CD8-positive, alpha-beta memory T cell (primary cell): ENCODE data around the gene MUCL1. TPM values are rescaled to one million over a fixed set of nuclear protein-coding genes. Genes with fewer than 3 reads are reported as not detected.

ENCODE experiments used
- CTCF ChIA-PET: fragments of 350-600 bp; sonication (Branson Sonifier 250); formaldehyde crosslinking; loops from one replicate; lab custom pipeline; 2021; ENCODE audit warnings: antibody characterized with exemption; lab: Charles Lee
- POLR2A ChIA-PET: fragments of 350-600 bp; sonication (Branson Sonifier 250); formaldehyde crosslinking; loops from one replicate; lab custom pipeline; 2021; ENCODE audit warnings: antibody characterized with exemption; lab: Charles Lee
- DNase-seq, 5 donors: peaks; one replicate each; pipeline versions ENCODE4 v3.0.0 to v3.0.0-alpha.2; 2020 to 2022; ENCODE audit warnings: mixed read lengths in 1 of 5
- H3K27ac ChIP-seq: one replicate; pipeline ENCODE4 v1.7.0; 2013; ENCODE audit warnings: low read depth, mild to moderate bottlenecking, low read length, moderate library complexity
- H3K27me3 ChIP-seq: 2 replicates; pipeline ENCODE4 v1.7.0; 2013; ENCODE audit warnings: low read length, mild to moderate bottlenecking; ENCODE audit not compliant: insufficient read depth, poor library complexity, severe bottlenecking
- H3K36me3 ChIP-seq: 2 replicates; pipeline ENCODE4 v1.7.0; 2013; ENCODE audit warnings: mild to moderate bottlenecking, low read length, moderate library complexity; ENCODE audit not compliant: insufficient read depth
- H3K4me1 ChIP-seq: 2 replicates; pipeline ENCODE4 v1.7.0; 2013; ENCODE audit warnings: mild to moderate bottlenecking, low read length, moderate library complexity; ENCODE audit not compliant: insufficient read depth
- H3K4me3 ChIP-seq: 2 replicates; pipeline ENCODE4 v1.7.0; 2013; ENCODE audit warnings: mild to moderate bottlenecking, low read length
- H3K9me3 ChIP-seq: 2 replicates; pipeline ENCODE4 v1.7.0; 2013; ENCODE audit warnings: mild to moderate bottlenecking, low read length
- H3K27ac Mint-ChIP-seq, 8 donors: one replicate each; pipeline ENCODE4 v1.8.0; 2020 to 2021; ENCODE audit warnings: mixed read lengths in 8 of 8, mild to moderate bottlenecking in 6 of 8, inconsistent platforms in 3 of 8, moderate library complexity in 3 of 8
- H3K27me3 Mint-ChIP-seq, 2 donors: one replicate each; pipeline ENCODE4 v1.8.0; 2020 to 2021; ENCODE audit warnings: mixed read lengths in 2 of 2, mild to moderate bottlenecking in 1 of 2, moderate library complexity in 1 of 2
- H3K36me3 Mint-ChIP-seq, 3 donors: one replicate each; pipeline ENCODE4 v1.8.0; 2020 to 2021; ENCODE audit warnings: mixed read lengths in 3 of 3, inconsistent platforms in 1 of 3, mild to moderate bottlenecking in 1 of 3
- H3K4me1 Mint-ChIP-seq, 3 donors: one replicate each; pipeline ENCODE4 v1.8.0; 2020 to 2021; ENCODE audit warnings: mixed read lengths in 3 of 3, inconsistent platforms in 1 of 3, mild to moderate bottlenecking in 1 of 3
- H3K4me3 Mint-ChIP-seq, 7 donors: one replicate each; pipeline ENCODE4 v1.8.0; 2020 to 2021; ENCODE audit warnings: mixed read lengths in 7 of 7, mild to moderate bottlenecking in 6 of 7, moderate library complexity in 4 of 7, inconsistent platforms in 2 of 7
- H3K9me3 Mint-ChIP-seq, 5 donors: one replicate each; pipeline ENCODE4 v1.8.0; 2020 to 2022; ENCODE audit warnings: mixed read lengths in 5 of 5, mild to moderate bottlenecking in 3 of 5, moderate library complexity in 2 of 5, inconsistent platforms in 1 of 5
- polyA plus RNA-seq: library from polyadenylated mRNA; unstranded; fragments of 300-500 nt; fragmentation: Illumina TruSeq; gene quantifications from one replicate; pipeline ENCODE4 v1.2.3, GENCODE V29; 2021
- total RNA-seq, 2 experiments: library from RNA; stranded (reverse); gene quantifications; one replicate each; pipeline ENCODE4 v1.2.3, GENCODE V29; 2021

MUCL1 gene
- total and polyA plus RNA-seq, 3 experiments from 2014 or later: not detected

DNA sequence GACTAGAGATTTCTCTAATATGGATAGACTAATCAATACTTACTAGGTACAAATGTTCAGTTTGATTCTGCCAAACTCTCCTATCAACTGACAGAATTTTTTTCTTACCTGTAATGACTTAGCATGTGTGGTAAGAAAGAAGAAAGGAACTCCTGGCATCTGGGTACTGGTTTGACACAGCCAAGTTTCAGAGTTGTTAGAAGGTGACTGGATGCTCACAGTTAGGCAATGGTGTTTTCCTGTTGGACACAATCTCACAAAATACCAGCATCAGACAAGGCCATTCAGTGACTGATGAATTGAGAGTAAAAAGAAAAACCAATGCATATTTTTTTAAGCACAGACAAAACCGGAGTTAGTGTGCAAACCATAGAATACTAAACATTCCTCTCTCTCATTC lies 4.2 kb downstream of the MUCL1 start:
- no peaks in the 10 kb centered on the region for H3K27me3 ChIP-seq
- H3K36me3 ChIP-seq: no peaks in the 10 kb centered on the region
- POLR2A ChIA-PET: no interaction called here
- Mint-ChIP-seq H3K36me3 (no peaks in the 10 kb centered on the region), H3K4me3 (no peak overlapping the region), H3K9me3 (no peaks in the 10 kb centered on the region), H3K4me1 (peaks cover 0 to 4% (median 2%) of the 10 kb centered on the region in 3 donors), H3K27ac (no peak overlapping the region), H3K27me3 (peaks cover 8 to 30% of the 10 kb centered on the region in 2 donors)
- CTCF ChIA-PET: no interaction called here
- H3K27ac ChIP-seq: no peak overlapping the region
- no peaks in the 10 kb centered on the region for H3K4me1 ChIP-seq
- no peak for DNase-seq
- no peak overlapping the region for H3K4me3 ChIP-seq
- no peaks in the 10 kb centered on the region for H3K9me3 ChIP-seq

DNA sequence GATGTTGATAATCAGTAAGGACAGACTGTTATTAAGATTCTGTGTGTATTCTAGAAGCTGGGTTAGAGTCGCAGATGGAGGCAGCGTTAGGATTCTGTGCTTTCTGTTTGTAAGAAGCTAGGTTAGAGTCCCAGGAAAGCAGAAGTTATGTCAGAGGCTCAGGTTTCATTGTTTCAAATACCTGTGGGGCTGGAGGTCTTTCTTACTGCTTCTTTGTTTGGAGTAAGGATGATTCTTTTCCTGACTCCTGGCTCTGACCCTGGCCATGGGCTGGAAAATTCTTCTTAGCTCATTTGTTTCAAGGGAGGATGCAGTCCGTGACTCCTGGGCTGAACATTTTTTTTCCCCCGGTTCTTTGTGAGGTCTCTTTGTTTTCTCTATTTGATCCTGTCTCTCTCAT lies 5.2 kb downstream of the MUCL1 start:
- H3K4me1 Mint-ChIP-seq: no peaks in the 10 kb centered on the region
- CTCF ChIA-PET: no interaction called here
- H3K4me3 ChIP-seq: no peak overlapping the region
- no peak overlapping the region for H3K27ac ChIP-seq
- peaks cover 8 to 34% of the 10 kb centered on the region in 2 donors for H3K27me3 Mint-ChIP-seq
- no peaks in the 10 kb centered on the region for H3K9me3 Mint-ChIP-seq
- DNase-seq: no peak
- H3K27me3 ChIP-seq: no peaks in the 10 kb centered on the region
- POLR2A ChIA-PET: no interaction called here
- H3K4me1 ChIP-seq: no peaks in the 10 kb centered on the region
- no peaks in the 10 kb centered on the region for H3K9me3 ChIP-seq
- H3K27ac Mint-ChIP-seq: no peak overlapping the region
- no peaks in the 10 kb centered on the region for H3K36me3 ChIP-seq
- no peak overlapping the region for H3K4me3 Mint-ChIP-seq
- no peaks in the 10 kb centered on the region for H3K36me3 Mint-ChIP-seq

DNA sequence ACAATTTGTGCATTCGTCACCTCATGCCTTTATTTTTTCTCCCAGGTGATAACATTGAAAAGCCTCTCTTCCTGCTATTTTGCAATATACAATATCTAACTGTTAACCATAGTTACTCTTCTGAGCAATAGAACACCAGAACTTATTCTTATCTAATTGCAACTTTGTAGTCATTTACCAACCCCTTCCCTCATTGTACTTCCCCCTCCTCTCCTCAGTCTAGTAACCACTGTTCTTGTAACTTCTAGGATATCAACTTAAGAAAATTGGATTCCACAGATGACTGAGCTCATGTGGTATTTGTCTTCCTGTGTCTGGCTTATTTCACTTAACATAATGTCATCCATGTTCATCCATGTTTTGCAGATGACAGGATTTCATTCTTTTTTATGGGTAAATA lies 7.6 kb downstream of the MUCL1 start:
- no peaks in the 10 kb centered on the region for H3K36me3 Mint-ChIP-seq
- Histone ChIP-seq H3K4me1 (no peaks in the 10 kb centered on the region), H3K27me3 (no peaks in the 10 kb centered on the region), H3K27ac (no peak overlapping the region), H3K36me3 (no peaks in the 10 kb centered on the region), H3K9me3 (no peaks in the 10 kb centered on the region), H3K4me3 (no peak overlapping the region)
- H3K4me3 Mint-ChIP-seq: no peak overlapping the region
- no peaks in the 10 kb centered on the region for H3K9me3 Mint-ChIP-seq
- H3K4me1 Mint-ChIP-seq: no peaks in the 10 kb centered on the region
- ChIA-PET POLR2A (no interaction called here), CTCF (no interaction called here)
- no peak overlapping the region for H3K27ac Mint-ChIP-seq
- H3K27me3 Mint-ChIP-seq: peaks cover 13 to 52% of the 10 kb centered on the region in 2 donors
- no peak for DNase-seq

DNA sequence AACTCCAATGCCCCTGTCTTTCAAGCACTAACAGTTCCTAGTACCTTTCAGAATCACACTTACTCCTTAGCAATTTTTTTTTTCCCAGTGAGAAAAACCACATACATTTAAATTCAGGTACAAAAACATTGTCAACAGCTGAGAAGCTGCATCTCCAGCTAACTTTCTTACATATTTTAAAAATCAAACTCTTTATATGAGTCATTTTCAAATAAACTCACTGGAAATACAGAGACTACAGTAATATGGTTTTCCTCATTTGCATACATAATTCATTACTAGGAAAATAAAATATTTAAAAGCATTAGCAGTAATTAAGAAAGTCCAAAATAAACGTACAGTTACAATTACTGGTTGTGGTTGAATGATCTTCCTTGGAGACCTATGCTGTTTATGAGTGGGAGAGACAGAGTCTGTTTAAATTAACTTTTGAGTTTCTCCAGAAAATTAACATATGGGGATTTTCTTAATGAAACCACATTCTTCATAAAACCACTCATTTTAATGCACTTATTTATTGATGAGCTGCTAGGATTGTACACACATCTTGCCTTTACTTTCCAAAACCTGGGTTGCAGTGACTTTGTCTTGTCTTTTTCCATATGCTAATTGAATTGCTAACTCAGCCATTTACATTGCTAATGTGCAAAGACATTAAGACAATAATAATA lies 9.8 kb downstream of the MUCL1 start:
- DNase-seq: no peak
- Histone ChIP-seq H3K4me3 (no peak overlapping the region), H3K9me3 (no peaks in the 10 kb centered on the region), H3K27ac (no peak overlapping the region), H3K36me3 (no peaks in the 10 kb centered on the region), H3K27me3 (no peaks in the 10 kb centered on the region), H3K4me1 (no peaks in the 10 kb centered on the region)
- peaks cover 0 to 2% (median 0%) of the 10 kb centered on the region in 5 donors for H3K9me3 Mint-ChIP-seq
- no peaks in the 10 kb centered on the region for H3K36me3 Mint-ChIP-seq
- H3K4me1 Mint-ChIP-seq: no peaks in the 10 kb centered on the region
- ChIA-PET CTCF (interaction anchor here (2.0 kb wide), 1 partner anchor 208 kb away, joined by 5 read pairs; no protein-coding TSS in a partner anchor), POLR2A (no interaction called here)
- peaks cover 16 to 60% of the 10 kb centered on the region in 2 donors for H3K27me3 Mint-ChIP-seq
- H3K4me3 Mint-ChIP-seq: no peak overlapping the region
- no peak overlapping the region for H3K27ac Mint-ChIP-seq

DNA sequence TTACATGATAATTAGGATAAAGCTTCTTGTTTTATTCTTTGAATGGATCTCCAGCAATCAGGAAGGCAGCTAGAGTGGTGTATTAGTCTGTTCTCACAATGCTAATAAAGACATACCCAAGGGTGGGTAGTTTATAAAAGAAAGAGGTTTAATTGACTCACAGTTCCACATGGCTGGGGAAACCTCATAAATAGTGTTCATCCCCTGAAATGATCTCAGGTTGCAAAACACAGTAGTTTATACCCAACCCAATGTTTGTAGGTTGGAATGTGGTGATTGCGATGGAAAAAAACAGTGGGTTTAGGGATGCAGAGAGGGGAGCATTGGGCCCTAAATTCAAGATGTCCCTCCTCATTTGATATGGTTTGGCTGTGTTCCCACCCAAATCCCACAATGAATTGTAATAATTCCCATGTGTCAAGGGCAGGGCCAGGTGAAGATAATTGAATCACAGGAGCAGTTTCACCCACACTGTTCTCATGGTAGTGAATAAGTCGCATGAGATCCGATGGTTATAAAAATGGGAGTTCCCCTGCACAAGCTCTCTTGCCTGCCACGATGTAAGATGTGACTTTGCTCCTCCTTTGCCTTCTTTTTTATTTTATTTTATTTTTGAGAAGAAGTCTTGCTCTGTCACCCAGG lies 11.5 kb downstream of the MUCL1 start:
- POLR2A ChIA-PET: no interaction called here
- no peaks in the 10 kb centered on the region for H3K27me3 ChIP-seq
- no peaks in the 10 kb centered on the region for H3K36me3 Mint-ChIP-seq

DNA sequence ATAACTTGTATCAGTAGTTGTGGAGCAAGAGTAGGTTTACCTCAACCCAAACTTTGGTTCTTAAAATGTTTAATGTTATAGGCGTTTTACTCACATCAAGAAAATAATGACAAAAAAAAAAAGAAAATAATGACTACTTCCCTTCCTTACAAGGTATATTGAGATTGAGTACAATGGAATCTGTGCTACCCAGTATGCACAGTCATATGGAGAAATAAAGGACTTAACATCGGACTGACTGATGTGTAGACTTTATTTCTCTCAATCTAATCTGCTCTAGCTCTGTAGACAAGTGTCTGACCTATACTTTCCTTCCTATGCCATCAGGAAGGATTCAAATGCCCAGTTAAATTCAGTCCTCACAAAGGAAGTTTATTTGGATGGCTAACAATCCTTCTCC lies 14.4 kb downstream of the MUCL1 start:
- Histone ChIP-seq H3K4me1 (no peaks in the 10 kb centered on the region), H3K36me3 (no peaks in the 10 kb centered on the region), H3K9me3 (no peaks in the 10 kb centered on the region), H3K27ac (no peak overlapping the region), H3K4me3 (no peak overlapping the region), H3K27me3 (no peaks in the 10 kb centered on the region)
- ChIA-PET CTCF (interaction anchor here (0.9 kb wide), 1 partner anchor 14 kb away, joined by 4 read pairs; the partner anchor contains the start of gene MUCL1), POLR2A (no interaction called here)
- no peak for DNase-seq
- H3K27me3 Mint-ChIP-seq: peaks cover 11 to 77% of the 10 kb centered on the region in 2 donors
- H3K4me1 Mint-ChIP-seq: no peaks in the 10 kb centered on the region
- no peak overlapping the region for H3K27ac Mint-ChIP-seq
- no peaks in the 10 kb centered on the region for H3K36me3 Mint-ChIP-seq
- no peak overlapping the region for H3K4me3 Mint-ChIP-seq
- H3K9me3 Mint-ChIP-seq: peaks cover 0 to 2% (median 0%) of the 10 kb centered on the region in 5 donors

More for the DNA sequence above, 11.5 kb downstream of the MUCL1 start:
- Histone ChIP-seq H3K36me3 (no peaks in the 10 kb centered on the region), H3K9me3 (no peaks in the 10 kb centered on the region), H3K27ac (no peak overlapping the region), H3K4me3 (no peak overlapping the region), H3K4me1 (no peaks in the 10 kb centered on the region)
- no peak for DNase-seq
- CTCF ChIA-PET: interaction anchor here (0.9 kb wide), 1 partner anchor 12 kb away, joined by 3 read pairs; the partner anchor contains the start of gene MUCL1
- H3K4me1 Mint-ChIP-seq: no peaks in the 10 kb centered on the region
- H3K27ac Mint-ChIP-seq: no peak overlapping the region
- H3K9me3 Mint-ChIP-seq: peaks cover 0 to 2% (median 0%) of the 10 kb centered on the region in 5 donors
- H3K27me3 Mint-ChIP-seq: peaks cover 11 to 67% of the 10 kb centered on the region in 2 donors
- H3K4me3 Mint-ChIP-seq: no peak overlapping the region

DNA sequence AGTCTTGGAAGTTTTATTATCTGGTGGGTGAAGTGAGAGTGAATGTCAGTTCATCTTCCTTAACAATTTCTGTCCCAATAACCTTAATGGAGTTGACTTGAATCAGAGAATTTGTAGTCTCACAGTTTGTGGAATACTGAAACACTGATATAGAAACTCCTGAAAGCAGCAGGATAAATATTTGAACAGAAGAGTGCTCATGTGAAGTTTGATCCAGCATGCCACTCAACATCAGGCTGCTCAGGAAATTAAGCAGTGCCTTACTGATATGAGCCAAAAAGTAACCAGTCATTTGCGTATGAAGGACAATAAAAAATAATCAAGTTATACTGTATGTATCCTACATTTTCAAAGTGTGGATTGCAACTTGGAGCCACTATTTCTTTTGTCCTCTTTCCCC lies 15.7 kb downstream of the MUCL1 start:
- Mint-ChIP-seq H3K9me3 (peaks cover 0 to 2% (median 0%) of the 10 kb centered on the region in 5 donors), H3K4me3 (no peak overlapping the region), H3K36me3 (no peaks in the 10 kb centered on the region), H3K27me3 (peaks cover 11 to 76% of the 10 kb centered on the region in 2 donors), H3K27ac (no peak overlapping the region), H3K4me1 (no peaks in the 10 kb centered on the region)
- ChIA-PET POLR2A (no interaction called here), CTCF (no interaction called here)
- Histone ChIP-seq H3K27ac (no peak overlapping the region), H3K9me3 (no peaks in the 10 kb centered on the region), H3K36me3 (no peaks in the 10 kb centered on the region), H3K4me1 (no peaks in the 10 kb centered on the region), H3K4me3 (no peak overlapping the region), H3K27me3 (no peaks in the 10 kb centered on the region)
- DNase-seq: no peak

DNA sequence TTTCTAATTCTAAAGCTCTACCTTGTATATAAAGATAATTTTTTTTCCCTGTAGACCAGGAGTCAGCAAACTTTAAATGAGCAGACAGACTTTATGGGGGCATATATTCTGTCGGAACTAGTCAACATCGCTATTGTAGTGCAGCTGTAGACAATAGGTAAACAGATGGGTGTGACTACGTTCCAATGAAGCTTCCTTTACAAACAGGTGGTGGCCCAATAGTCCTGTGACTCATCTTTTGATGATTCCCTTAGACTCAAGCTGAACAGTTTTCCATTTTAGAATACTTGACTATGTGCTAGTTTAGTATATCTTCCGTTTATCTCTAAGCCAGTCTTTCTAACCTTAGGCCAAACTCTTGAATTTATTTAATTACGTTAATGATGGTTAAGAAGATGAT lies 16.3 kb downstream of the MUCL1 start:
- H3K27ac ChIP-seq: no peak overlapping the region
- no peak for DNase-seq
- H3K4me3 Mint-ChIP-seq: no peak overlapping the region
- no peaks in the 10 kb centered on the region for H3K4me1 ChIP-seq
- H3K27me3 ChIP-seq: no peaks in the 10 kb centered on the region
- peaks cover 0 to 2% (median 0%) of the 10 kb centered on the region in 5 donors for H3K9me3 Mint-ChIP-seq
- no peaks in the 10 kb centered on the region for H3K4me1 Mint-ChIP-seq
- no peak overlapping the region for H3K4me3 ChIP-seq
- CTCF ChIA-PET: no interaction called here
- H3K36me3 Mint-ChIP-seq: no peaks in the 10 kb centered on the region
- H3K9me3 ChIP-seq: no peaks in the 10 kb centered on the region
- H3K27me3 Mint-ChIP-seq: peaks cover 9 to 75% of the 10 kb centered on the region in 2 donors
- POLR2A ChIA-PET: no interaction called here
- H3K27ac Mint-ChIP-seq: peak overlapping the region in 1 of 8 donors; percentile 18
- H3K36me3 ChIP-seq: no peaks in the 10 kb centered on the region
